GM18507 (cell line): ENCODE measurements around the gene RUNX1.

Experiments used
- DNase-seq: peaks from one replicate; pipeline ENCODE4 v3.0.0; 2011; ENCODE audit warnings: low read depth; ENCODE audit not compliant: insufficient read length; ENCODE audit errors: extremely low spot score
- FAIRE-seq: peaks from 2 replicates; lab custom pipeline; 2011; peaks lifted over from hg19 to GRCh38; lab: Jason Lieb, UNC

Gene RUNX1

DNA sequence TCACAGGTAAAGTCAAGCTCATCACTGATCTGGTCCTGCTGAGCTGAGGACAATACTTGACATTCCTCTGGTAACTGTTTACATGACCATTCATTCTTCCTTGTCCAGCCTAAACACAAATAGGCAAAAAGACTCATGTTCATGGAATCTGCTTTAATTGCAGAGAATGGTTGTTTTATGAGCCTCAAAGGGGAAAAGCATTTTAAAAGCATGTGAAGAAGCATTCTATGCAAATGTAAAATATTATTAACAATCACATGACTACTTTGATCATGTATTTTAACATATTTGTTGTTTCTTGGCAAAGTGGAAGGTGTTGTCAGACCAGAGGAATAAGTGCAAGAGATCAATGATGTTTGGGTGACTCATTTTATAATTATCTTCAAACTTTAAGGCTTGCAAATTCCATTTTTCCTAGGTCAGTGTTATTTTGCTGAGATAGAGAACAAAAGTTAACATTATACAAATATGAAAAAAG lies 133.7 kb downstream of the RUNX1 start:
- DNase-seq (no peak), FAIRE-seq (no peak)

- no peak for FAIRE-seq
- no peak for DNase-seq
Measured at GRCh38 chr21:34914239-34914638, 134.9 kb downstream of the RUNX1 start.

DNA sequence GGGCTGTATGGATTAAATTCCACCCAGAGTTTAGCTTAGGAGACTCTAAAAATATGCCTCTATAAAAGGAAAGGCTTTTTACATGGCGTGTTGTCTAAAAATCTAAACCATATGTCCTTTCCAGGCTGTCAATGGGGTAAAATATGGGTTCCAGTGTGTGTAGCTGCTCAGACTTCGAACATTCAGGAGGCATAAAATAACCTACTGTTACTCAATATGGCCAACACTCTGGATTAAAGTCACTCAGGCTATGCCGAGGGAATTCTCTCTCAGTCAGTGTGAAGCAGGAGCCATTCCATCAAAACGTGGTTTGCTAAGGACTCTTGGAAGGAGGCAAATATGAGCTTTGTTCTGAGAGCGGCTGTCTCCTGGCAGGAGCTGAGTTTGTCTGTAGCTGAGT lies 135.3 kb downstream of the RUNX1 start:
- DNase-seq (no peak), FAIRE-seq (no peak)

- no peak for DNase-seq
Measured at GRCh38 chr21:34912022-34912945, 136.8 kb downstream of the RUNX1 start.

GRCh38 chr21:34911360-34911759 lies 137.7 kb downstream of the RUNX1 start:
- DNase-seq, result no peak
- no peak for FAIRE-seq

More at GRCh38 chr21:34912022-34912945, 136.8 kb downstream of the RUNX1 start:
- peak; percentile 70 for FAIRE-seq

DNA sequence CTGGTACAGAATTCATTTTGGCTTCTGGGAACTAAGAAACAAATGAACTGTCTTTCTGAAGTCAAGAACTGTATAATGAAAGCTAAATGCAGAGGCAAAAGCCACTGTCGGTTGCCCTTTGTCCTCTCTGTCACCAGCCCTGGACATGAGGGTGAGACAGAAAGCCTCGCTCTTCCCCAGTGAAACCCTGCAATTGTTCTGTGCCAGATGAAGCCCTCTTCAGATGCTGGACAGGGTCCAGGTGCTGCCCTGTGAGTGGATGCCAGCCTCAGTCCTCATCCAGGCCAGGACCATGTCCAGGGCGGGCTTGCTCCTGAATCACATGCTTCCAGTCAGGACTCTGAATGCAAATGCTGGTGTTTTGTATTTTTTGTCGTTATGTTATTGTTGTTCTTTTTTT lies 138.7 kb downstream of the RUNX1 start:
- DNase-seq (no peak), FAIRE-seq (no peak)

GRCh38 chr21:34909492-34910292 lies 139.4 kb downstream of the RUNX1 start:
- FAIRE-seq (no peak), DNase-seq (no peak)

GRCh38 chr21:34908419-34909055 lies 140.6 kb downstream of the RUNX1 start:
- no peak for FAIRE-seq
- no peak for DNase-seq

DNA sequence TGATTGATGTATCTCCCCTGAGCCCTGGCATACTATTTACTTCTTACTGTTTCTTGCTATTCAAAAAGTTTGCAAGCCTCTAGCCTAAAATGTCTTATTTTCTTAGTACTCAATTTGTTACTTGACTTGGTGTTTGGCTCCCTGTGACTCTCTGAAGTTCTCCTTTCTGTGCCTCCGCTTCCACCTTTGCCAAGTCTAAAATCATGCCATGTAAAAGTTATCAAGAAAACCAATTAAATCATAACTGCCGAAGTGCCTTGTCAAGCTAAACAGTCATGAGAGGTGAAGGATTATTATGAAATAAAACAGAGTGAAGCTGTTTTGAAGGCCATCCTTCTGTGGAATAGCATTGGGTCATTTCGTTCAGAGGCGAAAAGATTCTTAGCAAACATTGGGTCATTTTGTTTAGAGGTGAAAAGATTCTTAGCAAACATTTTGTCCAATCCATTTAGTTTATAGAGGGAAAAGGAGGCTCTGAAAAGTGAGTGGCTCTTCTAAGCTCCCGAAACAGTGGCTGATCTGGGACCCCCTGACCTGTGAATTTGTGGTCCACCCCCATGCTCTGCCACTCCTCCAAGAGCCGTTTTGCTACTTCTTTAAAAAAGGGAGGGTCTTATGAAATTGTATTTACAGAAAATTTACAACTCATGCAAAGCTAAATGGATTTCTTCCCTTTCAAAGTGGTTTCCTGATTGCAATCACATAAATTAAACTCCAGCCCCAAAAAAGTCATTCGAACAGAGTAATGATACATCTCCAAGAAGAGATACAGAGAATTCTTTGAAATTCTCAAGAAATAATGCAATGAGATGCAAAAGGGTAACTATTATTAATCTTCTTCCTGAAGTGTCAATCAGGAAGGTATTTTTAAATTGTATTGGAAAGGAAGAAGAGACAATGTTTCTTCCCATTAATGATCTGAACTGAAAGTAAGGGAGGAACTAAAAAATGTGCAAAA lies 141.4 kb downstream of the RUNX1 start:
- DNase-seq, result no peak

DNA sequence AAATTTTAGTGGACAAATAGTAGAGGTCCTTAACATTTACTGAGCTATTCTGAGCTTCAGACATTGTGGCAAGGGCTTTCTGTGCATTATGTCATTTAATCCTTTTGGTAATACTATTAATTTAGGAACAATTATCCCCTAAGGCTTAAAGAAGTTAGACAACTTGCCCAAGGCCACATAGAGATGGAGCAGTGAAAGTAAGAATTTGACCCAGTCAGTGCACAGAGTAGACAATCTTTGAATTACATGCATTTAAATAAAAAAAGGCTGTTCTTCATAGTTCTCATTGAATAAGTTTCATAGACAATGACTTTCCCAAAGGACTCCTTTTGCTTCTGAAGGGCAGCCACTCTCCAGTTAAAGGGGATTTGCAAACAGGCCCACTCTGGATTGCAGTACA lies 142.7 kb downstream of the RUNX1 start:
- DNase-seq, result no peak

More for the DNA sequence above, 141.4 kb downstream of the RUNX1 start:
- no peak for FAIRE-seq

DNA sequence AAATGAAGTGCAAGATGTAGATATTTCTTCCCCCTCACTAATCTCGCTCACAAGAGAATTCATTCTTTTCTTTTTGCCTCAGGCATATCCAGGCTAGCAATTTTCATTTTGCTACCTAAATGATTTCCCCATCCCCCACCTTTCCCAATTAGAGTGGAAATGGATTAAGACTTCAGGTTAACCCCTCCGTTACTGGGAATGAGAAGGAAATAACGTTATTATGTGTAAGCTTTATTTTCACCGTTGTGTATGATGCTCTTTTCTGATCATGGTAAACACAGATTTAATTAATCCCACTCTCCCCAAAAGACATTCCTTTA lies 143.9 kb downstream of the RUNX1 start:
- FAIRE-seq, result no peak
- DNase-seq, result no peak

More for the DNA sequence above, 142.7 kb downstream of the RUNX1 start:
- no peak for FAIRE-seq

DNA sequence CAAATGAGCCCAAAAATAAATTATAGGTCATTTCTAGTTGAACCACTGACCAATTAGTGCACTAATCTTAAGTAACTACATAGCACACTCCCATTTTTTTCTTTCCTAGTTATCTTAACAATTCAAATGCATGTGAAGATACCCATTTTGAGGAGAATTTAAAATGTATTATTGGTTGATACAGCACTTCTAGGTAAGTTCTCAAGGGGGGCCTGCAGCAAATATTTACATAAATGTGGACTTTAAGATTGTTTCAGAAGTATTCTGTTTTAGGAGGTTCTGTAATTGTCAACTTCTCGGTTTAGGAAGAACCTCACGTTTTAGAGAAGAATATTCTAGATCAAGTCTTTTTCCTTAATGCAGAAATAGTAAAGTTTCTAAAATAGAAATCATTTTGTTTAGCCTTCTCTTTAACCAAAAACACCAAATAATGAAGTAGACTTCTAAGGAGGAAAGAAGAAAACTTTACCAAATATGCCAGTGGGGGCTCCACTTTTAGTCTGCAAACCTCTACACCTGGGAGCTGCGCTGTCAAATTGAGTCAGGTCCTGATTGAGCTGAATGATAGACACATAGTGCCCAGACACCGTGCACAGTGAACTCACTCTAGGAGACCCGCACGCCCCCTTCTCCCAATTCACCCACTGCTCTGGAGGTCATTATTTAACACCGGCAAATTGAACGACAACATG lies 144.4 kb downstream of the RUNX1 start:
- FAIRE-seq, result no peak
- DNase-seq, result no peak

- no peak for DNase-seq
- no peak for FAIRE-seq
Measured at GRCh38 chr21:34900376-34900775, 148.7 kb downstream of the RUNX1 start.

DNA sequence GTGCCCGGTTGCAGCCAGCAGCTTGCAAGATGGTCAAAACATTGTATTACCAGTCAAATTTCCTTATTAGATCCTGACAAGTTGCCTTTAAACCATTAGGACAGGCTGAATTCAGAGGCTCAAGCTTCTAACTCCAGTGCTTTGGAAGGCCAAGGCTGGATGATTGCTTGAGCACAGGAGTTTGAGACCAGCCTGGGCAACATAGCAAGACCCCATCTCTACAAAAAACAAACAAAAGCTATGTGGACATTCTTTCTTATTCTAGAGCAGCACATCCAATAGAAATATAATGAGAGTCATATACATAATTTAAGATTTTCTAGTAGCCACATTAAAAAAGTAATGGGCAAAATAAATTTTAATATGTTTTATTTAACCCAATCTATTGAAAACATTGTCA lies 149.3 kb downstream of the RUNX1 start:
- DNase-seq (no peak), FAIRE-seq (no peak)

DNA sequence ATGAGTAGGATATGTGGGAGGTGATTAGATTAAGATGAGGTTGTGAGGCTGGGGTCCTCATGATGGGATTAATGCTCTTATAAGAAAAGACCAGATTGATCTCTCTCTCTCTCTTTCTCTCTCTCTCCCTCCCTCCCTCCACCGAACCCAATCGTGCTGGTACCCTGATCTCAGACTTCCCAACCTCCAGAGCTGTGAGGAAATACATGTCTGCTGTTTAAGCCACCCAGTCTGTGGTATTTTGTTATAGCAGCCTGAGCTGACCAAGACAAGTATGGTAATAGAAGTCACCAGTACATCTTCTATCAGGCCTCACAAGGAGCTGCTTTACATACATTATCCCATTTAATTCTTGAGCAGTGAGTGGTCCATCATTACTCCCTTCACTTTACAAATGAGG lies 149.8 kb downstream of the RUNX1 start:
- no peak for FAIRE-seq

GRCh38 chr21:34897828-34898227 lies 151.3 kb downstream of the RUNX1 start:
- FAIRE-seq (no peak), DNase-seq (no peak)

More for the DNA sequence above, 149.8 kb downstream of the RUNX1 start:
- DNase-seq, result no peak

DNA sequence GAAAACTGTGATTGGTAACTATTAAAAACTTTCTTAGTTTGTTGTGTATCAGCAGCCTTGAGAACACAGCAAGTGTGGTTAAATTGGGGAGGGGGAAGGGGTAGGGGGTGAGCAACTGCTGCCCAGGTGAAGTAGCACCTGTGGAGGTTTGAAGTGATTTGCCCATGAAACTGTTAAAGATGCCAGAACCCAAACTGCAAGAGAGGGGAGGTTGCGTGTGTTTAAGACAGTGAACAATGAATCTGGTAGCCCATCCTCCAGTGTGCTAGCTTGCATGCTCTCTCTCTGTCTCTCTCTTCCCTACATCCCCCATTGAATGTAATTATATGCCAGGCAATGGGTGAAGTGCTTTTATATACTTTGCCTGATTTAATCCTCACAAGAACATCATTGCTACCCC lies 154.7 kb downstream of the RUNX1 start:
- FAIRE-seq (no peak), DNase-seq (no peak)

DNA sequence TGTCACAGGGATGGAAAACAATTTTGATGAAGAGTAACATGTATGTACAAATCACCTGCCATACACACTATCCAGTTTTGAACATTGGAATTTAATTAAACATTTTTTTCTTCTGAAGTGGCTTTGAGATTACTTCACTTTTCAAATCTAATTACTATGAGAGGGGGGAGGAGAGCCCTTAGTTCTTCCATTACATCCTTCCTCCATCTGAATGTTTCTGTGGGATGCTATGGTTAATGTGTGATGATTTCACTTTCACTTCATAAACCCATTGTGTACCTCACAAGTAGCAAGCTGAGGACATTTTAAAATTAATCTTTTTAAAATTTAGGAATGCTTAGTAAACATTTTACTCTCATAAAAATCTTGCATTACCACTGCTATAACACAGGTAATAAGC lies 156.9 kb downstream of the RUNX1 start:
- DNase-seq (no peak), FAIRE-seq (peak; percentile 24)

- FAIRE-seq, result no peak
Measured at GRCh38 chr21:34891613-34891943, 157.5 kb downstream of the RUNX1 start.

More at GRCh38 chr21:34891613-34891943, 157.5 kb downstream of the RUNX1 start:
- no peak for DNase-seq
